Measurements from ENCODE around the gene LRRC71. TPM values are rescaled to one million over a fixed set of nuclear protein-coding genes. Genes with fewer than 3 reads are reported as not detected.

The LRRC71 gene
- total and polyA plus RNA-seq, 2 of the 8 experiments (the other 6 are each of a cell fraction or from before 2014, with no cell fraction given) = 0.05 TPM; not detected in 1

DNA sequence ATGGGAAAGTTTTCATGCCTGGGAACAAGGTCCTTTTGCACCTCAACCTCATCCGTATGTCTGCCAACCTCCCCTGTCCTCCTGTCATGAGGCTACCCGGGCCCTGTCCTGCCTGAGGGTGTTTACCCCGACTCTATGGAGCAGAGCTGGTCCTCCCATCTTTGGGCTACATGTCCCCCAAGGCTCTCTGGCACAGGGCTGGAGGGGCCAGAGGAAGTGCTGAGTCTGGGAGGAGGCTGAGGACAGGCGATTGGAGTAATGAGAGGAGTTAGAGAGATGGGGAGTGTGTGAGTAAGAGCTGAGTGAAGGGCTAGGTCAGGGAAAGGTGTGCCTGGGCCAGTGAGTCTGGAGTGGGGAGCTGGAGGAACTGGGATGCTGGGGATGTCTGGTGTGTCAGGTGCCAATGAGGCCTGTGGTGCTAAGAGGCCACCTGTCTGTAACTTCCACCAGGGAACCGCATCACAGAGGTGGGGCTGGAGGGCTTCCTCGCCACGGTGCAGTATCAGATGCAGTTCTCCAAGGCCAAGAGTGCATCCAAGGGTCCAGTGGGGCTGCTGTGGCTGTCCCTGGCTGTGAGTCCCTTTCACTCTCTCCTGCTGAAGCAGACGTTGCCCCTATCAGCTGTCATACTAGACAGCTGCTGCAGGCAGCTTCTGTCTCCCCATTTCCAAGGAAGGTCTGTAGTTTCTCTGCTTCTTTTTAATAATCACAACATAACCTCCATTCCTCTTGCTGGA is 11.7 kb downstream of the LRRC71 start:
- Histone ChIP-seq H4K20me1 (replicated peaks in 1 of 2; ENCODE audit: control insufficient read depth in 1 of 2, insufficient read depth in 2 of 2, low read length in 2 of 2) (peaks cover 2 to 4% of the 10 kb centered on the region in 2 experiments), H2AFZ (ENCODE audit: low read length) (no peak overlapping the region), H2AK5ac (ENCODE audit: low read depth, low read length) (no peak overlapping the region), H3K79me2 (ENCODE audit: control insufficient read depth in 1 of 2, insufficient read depth in 2 of 2, low read length in 2 of 2) (no peaks in the 10 kb centered on the region), H3K14ac (ENCODE audit: insufficient read length) (no peak overlapping the region), H2BK20ac (ENCODE audit: low read length) (no peak overlapping the region), H3K23ac (ENCODE audit: insufficient read length) (no peak overlapping the region), H4K8ac (ENCODE audit: extremely low read depth, insufficient read depth, low read length) (no peak overlapping the region; the same call in 1 of the 2 replicates), H2BK5ac (ENCODE audit: low read depth, low read length) (no peak overlapping the region), H3K79me1 (ENCODE audit: low read depth, low read length) (no peaks in the 10 kb centered on the region), H3K27me3 (replicated peaks in 1 of 4; ENCODE audit: control insufficient read depth in 3 of 4, extremely low read depth in 1 of 4, insufficient read depth in 3 of 4, low read length in 3 of 4) (peaks cover 6 to 24% (median 22%) of the 10 kb centered on the region in 4 experiments), H3K23me2 (ENCODE audit: low read depth, low read length) (peaks cover 5% of the 10 kb centered on the region; the same call in 1 of the 2 replicates), H3K56ac (replicated peaks; ENCODE audit: insufficient read length, low read depth, low read length) (no peak overlapping the region), H3K4me3 (ENCODE audit: extremely low read depth in 1 of 4, insufficient read depth in 2 of 4, low read depth in 3 of 4, low read length in 4 of 4) (no peak overlapping the region), H3K9ac (replicated peaks in 1 of 4; ENCODE audit: extremely low read depth in 1 of 4, low read depth in 3 of 4, low read length in 3 of 4) (no peak overlapping the region), H3K4ac (replicated peaks; ENCODE audit: insufficient read length, low read depth, low read length) (no peak overlapping the region), H3K4me1 (replicated peaks in 1 of 4; ENCODE audit: control insufficient read depth in 3 of 4, insufficient read depth in 4 of 4, low read length in 3 of 4) (peaks cover 0 to 4% (median 3%) of the 10 kb centered on the region in 4 experiments; a peak in 4 of 7 replicates), H3K36me3 (ENCODE audit: control insufficient read depth in 2 of 4, insufficient read depth in 4 of 4, low read length in 3 of 4) (peaks cover 0 to 13% (median 0%) of the 10 kb centered on the region in 4 experiments; a peak in 3 of 8 replicates), H4K5ac (ENCODE audit: insufficient read length, low read depth, low read length) (no peak overlapping the region), H4K91ac (replicated peaks; ENCODE audit: insufficient read length, low read length) (no peak overlapping the region), H3K27ac (ENCODE audit: low read depth, low read length) (no peak overlapping the region), H2BK12ac (ENCODE audit: low read depth, low read length) (no peak overlapping the region), H2BK120ac (replicated peaks; ENCODE audit: low read depth, low read length) (no peak overlapping the region), H3K9me3 (ENCODE audit: insufficient read depth in 2 of 2, low read depth in 1 of 2, low read length in 1 of 2) (no peaks in the 10 kb centered on the region), H3K4me2 (ENCODE audit: insufficient read depth in 1 of 2, low read depth in 2 of 2, low read length in 2 of 2) (no peak overlapping the region), H2BK15ac (ENCODE audit: low read length) (no peak overlapping the region), H3K18ac (ENCODE audit: extremely low read depth, low read length) (no peak overlapping the region)
- ChIA-PET CTCF (ENCODE audit: partially characterized antibody) (interaction anchor here (0.6 to 4.2 kb wide), 13 partner anchors 12 to 131 kb away, joined by 3 to 25 read pairs (median 3); partner anchors contain the start of gene LRRC71), POLR2A (ENCODE audit: partially characterized antibody) (interaction anchor here (0.7 to 1.1 kb wide), 3 partner anchors 11 to 37 kb away, joined by 3 to 4 read pairs (median 4); no protein-coding TSS in a partner anchor)
- TF ChIP-seq SIRT6 (IDR thresholded peaks at IDR 0.05; ENCODE audit: low read length) (no peak), SP2 (IDR thresholded peaks at IDR 0.05; ENCODE audit: low read length) (no peak), SIN3A (conservative IDR thresholded peaks at IDR 0.05 in 1 of 2, IDR thresholded peaks at IDR 0.05 in 1 of 2; ENCODE audit: low read depth in 1 of 2, low read length in 2 of 2) (no peak), CBX5 (IDR thresholded peaks at IDR 0.05; ENCODE audit: low read depth, low read length) (no peak), MAFK (IDR thresholded peaks at IDR 0.05; ENCODE audit: low read depth, low read length) (no peak), KDM1A (IDR thresholded peaks at IDR 0.05; ENCODE audit: borderline replicate concordance, low read length) (no peak), RNF2 (IDR thresholded peaks at IDR 0.05; ENCODE audit: borderline replicate concordance, low read depth, low read length, missing control alignments, poor library complexity, severe bottlenecking) (no peak), RFX5 (IDR thresholded peaks at IDR 0.05; ENCODE audit: borderline replicate concordance, low read depth, low read length) (no peak), SP1 (IDR thresholded peaks at IDR 0.05; ENCODE audit: low read depth, low read length) (no peak)
- FAIRE-seq (no peak), DNase-seq (ENCODE audit: low read depth in 1 of 2, low spot score in 2 of 2) (no peak)
- WGBS, 2 experiments (ENCODE audit: extremely low coverage in 1 of 2, insufficient coverage in 1 of 2, insufficient read length in 1 of 2, insufficient replicate concordance in 2 of 2, low coverage in 1 of 2, low lambda C conversion rate in 2 of 2, missing lambda C conversion rate in 1 of 2) = 85% methylated on average over 8 of the region's 8 CpGs; no CpG with 5 or more reads in 1 of the 2 experiments
